ENCODE data around the gene PTPN3. TPM values are rescaled to one million over a fixed set of nuclear protein-coding genes. Genes with fewer than 3 reads are reported as not detected.

The PTPN3 gene
- total and polyA plus RNA-seq, 5 experiments from 2014 or later = not detected

DNA sequence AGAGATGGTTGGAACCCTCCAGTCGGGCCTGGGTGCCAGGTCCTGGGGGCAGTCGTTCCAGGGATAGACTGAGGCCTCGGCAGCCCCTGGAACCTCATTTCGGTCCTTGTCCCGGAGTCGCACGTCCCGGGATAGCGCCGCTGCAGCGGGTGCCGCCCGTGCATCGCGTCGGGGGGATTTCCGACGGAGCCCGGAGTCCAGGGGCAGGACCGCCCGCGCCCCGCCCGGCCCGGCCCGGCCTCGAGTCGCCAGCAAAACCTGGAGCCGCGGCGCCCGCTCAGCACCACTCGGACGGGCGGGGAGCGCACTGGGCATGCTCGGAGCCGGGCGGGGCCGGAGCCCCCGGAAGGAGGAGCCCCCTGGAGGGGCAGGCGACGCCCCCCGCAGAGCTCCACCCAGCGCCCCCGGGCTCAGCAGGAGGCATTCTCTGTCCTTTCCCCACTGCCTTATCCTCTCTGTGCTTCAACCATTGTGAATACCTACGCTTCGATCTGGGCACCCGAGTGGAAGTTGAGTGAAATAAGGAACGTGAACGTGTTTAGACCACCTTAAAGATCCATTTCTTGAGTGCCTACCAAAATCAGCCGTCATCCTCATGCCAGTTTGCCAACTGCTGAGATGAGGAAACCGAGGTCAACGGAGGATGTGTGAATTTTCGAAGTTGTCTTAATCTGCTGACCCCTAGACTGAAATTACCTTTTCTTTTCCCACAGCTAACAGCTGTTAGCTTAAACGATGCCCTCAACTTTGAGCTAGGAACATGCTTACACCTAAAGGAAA, 1.7 kb upstream of the PTPN3 start:
- peaks cover 0 to 9% (median 6%) of the 10 kb centered on the region in 4 donors for H3K4me1 Mint-ChIP-seq

DNA sequence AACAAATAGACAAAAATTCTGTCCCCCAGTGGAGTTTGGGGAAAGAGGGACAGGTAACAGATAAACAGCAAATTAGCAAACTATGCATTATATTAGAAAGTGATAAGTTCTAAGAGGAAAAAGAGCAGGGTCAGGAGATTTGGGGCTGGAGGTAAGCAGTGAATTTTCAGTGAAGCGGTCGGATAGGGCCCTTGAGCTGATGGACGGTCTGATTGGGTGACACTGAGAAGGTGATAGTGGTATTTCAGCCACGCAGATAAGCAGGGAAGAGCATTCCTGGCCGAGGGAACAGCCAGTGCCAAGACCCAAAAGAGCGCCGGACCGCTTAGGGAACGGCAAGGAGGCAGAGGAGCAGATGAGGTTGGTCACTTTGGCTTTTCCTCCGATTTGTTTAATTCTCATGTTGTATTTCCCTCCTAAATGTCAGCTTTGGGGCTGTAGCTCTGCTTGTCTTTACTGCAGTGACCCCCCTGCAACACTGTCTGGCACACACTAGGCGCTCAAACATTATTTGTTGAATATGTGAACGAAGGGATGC, 1.1 kb upstream of the PTPN3 start:
- Mint-ChIP-seq H3K27ac (peak overlapping the region in 1 of 10 donors; percentile 60), H3K4me3 (peak overlapping the region in 2 of 10 donors; percentile 17 to 53), H3K36me3 (peaks cover 0 to 6% (median 0%) of the 10 kb centered on the region in 3 donors), H3K9me3 (peaks cover 0 to 9% (median 0%) of the 10 kb centered on the region in 9 donors), H3K4me1 (peaks cover 0 to 9% (median 6%) of the 10 kb centered on the region in 4 donors), H3K27me3 (peaks cover 40 to 77% (median 56%) of the 10 kb centered on the region in 5 donors)
- POLR2A ChIA-PET = no interaction called here
- DNase-seq (no peak), ATAC-seq (no peak)

More for the DNA sequence above, 1.7 kb upstream of the PTPN3 start:
- Mint-ChIP-seq H3K9me3 (peaks cover 0 to 9% (median 0%) of the 10 kb centered on the region in 9 donors), H3K4me3 (peak overlapping the region in 1 of 10 donors; percentile 22), H3K27ac (no peak overlapping the region), H3K27me3 (peaks cover 37 to 70% (median 56%) of the 10 kb centered on the region in 5 donors), H3K36me3 (peaks cover 0 to 6% (median 0%) of the 10 kb centered on the region in 3 donors)
- no peak for ATAC-seq
- POLR2A ChIA-PET = no interaction called here
- DNase-seq = no peak

DNA sequence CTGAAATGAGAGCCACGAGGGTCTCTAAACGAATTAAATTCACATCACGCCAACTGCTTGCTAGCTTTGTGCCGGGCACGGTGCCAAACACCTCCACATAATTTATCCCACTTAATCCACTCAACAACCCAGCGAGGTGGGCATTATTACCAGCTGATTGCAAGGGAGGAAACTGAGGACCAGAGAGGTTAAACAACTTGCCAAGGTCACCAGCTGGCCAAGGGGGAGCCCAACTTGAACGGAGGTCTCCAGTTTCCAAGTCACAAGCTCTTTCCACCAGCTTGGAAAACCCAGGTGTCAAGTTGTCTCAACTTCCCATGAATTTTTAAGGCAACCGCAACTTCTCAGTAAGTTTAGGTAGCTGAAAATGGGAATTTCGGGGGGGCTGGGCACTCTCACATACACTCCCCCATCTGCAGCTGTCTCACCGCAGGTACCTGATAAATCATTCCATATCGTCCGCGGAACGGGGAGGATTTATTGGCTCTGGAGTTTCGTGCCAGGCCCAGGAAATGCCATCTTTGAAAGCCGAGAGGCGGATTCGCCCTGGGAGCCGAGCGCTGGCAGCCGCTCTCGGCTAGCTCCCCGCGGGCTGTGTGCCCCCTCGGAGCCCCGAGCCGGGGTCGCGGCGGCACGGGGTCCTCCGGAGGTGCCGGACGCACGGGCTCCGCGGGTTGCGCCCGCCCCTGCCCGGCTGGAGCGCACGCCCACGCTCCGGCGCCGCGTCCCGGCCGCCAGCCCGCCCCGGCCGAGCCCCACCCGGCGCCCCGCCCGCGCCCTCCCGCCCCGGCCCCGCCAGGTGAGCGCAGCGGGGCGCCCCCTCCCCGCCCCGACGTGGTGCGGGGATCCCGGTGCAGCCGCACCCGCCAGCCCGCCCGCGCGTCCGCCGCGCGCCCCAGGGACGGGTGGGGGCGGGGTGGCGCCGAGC, 617 bp downstream of the PTPN3 start:
- peaks cover 0 to 7% (median 0%) of the 10 kb centered on the region in 9 donors for H3K9me3 Mint-ChIP-seq
- no peak for ATAC-seq
- no peak overlapping the region for H3K27ac Mint-ChIP-seq
- POLR2A ChIA-PET = no interaction called here
- H3K4me1 Mint-ChIP-seq = peaks cover 0 to 9% (median 6%) of the 10 kb centered on the region in 4 donors
- H3K27me3 Mint-ChIP-seq = peaks cover 38 to 73% (median 47%) of the 10 kb centered on the region in 5 donors
- H3K4me3 Mint-ChIP-seq = no peak overlapping the region
- no peak for DNase-seq
- H3K36me3 Mint-ChIP-seq = peaks cover 0 to 6% (median 0%) of the 10 kb centered on the region in 3 donors

DNA sequence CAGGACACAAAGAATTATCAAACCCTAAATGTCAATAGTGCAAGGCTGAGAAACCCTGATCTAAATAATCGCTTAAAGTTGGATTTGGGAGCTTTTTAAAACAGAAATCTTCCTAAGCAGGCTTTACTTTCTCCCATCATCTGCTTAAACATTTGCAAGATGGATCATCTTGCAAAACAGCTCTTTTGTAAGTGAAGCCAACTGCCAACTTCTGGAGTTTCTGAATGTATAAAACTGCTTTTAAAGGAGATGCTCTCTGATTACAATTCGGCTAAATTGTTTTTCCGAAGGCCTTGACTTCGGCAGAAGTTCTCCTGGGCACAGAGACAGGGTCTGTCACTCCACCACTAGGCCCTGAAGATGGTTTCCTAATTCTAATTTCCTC, 1.3 kb downstream of the PTPN3 start:
- Mint-ChIP-seq H3K4me3 (no peak overlapping the region), H3K9me3 (peaks cover 0 to 7% (median 0%) of the 10 kb centered on the region in 9 donors), H3K27ac (no peak overlapping the region), H3K27me3 (peaks cover 36 to 67% (median 46%) of the 10 kb centered on the region in 5 donors), H3K4me1 (peaks cover 0 to 9% (median 6%) of the 10 kb centered on the region in 4 donors), H3K36me3 (peaks cover 0 to 6% (median 0%) of the 10 kb centered on the region in 3 donors)
- DNase-seq (no peak), ATAC-seq (no peak)
- POLR2A ChIA-PET = no interaction called here

DNA sequence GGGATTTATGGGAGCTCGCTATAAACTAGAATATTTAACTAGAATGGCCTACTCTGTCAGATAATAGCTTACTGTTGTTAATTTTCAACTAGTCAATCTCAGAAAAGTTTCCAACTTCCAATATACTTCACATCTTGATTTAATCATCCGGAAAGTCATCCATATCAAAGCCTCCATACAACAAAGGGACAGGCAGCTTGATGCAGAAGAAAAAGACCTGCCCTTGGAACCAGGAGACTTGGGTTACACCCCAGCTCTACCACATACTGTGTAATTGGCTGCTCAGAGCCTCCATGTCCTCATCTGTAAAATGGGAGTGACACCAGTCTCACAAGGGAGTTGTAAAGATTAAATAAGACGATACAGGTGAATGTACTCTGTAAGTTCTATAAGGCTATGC, 1.9 kb downstream of the PTPN3 start:
- peaks cover 0 to 6% (median 0%) of the 10 kb centered on the region in 3 donors for H3K36me3 Mint-ChIP-seq
- peaks cover 33 to 61% (median 43%) of the 10 kb centered on the region in 5 donors for H3K27me3 Mint-ChIP-seq
- H3K27ac Mint-ChIP-seq = no peak overlapping the region
- peaks cover 0 to 7% (median 0%) of the 10 kb centered on the region in 9 donors for H3K9me3 Mint-ChIP-seq
- POLR2A ChIA-PET = no interaction called here
- peaks cover 0 to 9% (median 6%) of the 10 kb centered on the region in 4 donors for H3K4me1 Mint-ChIP-seq
- DNase-seq (no peak), ATAC-seq (no peak)
- no peak overlapping the region for H3K4me3 Mint-ChIP-seq

DNA sequence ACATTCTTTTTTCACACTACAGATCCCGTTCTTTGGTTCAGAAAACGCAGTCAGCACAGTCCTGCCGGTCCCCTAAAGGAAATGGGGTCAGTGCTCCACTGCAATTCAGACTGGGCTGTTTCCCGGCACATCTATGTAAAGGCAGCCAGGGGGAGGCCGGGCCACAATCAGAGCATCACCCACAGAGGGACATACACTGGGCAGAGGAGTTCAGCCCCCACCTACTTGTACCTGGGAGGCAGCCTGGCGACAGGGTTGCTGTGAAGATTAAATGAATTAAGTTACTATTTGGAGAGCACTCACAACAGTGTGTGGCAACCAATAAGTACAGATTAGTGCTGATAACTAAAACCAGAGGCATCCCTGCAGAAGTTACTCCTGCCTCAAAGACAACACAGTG, 4.5 kb downstream of the PTPN3 start:
- POLR2A ChIA-PET = no interaction called here
- H3K9me3 Mint-ChIP-seq = peaks cover 0 to 2% (median 0%) of the 10 kb centered on the region in 9 donors

DNA sequence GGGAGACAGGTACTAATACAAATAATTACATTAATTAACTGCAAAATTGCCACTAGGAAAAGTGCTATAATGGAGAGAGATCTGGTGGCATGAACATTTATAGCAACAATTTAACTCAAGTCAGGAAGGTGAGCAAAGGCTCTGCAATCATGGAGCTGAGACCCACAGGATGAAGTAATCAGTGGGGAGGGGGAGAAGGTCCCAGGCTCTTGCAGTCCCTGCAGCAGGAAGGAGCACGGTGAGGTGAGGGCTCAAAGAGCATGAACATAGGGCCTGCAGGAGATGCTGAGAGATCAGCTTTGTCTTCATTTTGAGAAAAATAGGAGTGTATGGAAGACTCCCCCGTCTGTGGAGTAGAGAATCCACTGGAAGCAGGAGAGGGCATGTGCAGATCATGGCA, 6.5 kb downstream of the PTPN3 start:
- H3K4me3 Mint-ChIP-seq = no peak overlapping the region
- POLR2A ChIA-PET = no interaction called here
- H3K27ac Mint-ChIP-seq = no peak overlapping the region
- peaks cover 12 to 37% (median 24%) of the 10 kb centered on the region in 5 donors for H3K27me3 Mint-ChIP-seq
- H3K4me1 Mint-ChIP-seq = no peaks in the 10 kb centered on the region
- ATAC-seq (no peak), DNase-seq (no peak)
- no peaks in the 10 kb centered on the region for H3K36me3 Mint-ChIP-seq
- no peaks in the 10 kb centered on the region for H3K9me3 Mint-ChIP-seq

More for the DNA sequence above, 4.5 kb downstream of the PTPN3 start:
- Mint-ChIP-seq H3K27ac (no peak overlapping the region), H3K4me1 (peaks cover 0 to 2% (median 1%) of the 10 kb centered on the region in 4 donors), H3K27me3 (peaks cover 18 to 42% (median 28%) of the 10 kb centered on the region in 5 donors), H3K36me3 (no peaks in the 10 kb centered on the region), H3K4me3 (no peak overlapping the region)
- ATAC-seq (no peak), DNase-seq (no peak)

DNA sequence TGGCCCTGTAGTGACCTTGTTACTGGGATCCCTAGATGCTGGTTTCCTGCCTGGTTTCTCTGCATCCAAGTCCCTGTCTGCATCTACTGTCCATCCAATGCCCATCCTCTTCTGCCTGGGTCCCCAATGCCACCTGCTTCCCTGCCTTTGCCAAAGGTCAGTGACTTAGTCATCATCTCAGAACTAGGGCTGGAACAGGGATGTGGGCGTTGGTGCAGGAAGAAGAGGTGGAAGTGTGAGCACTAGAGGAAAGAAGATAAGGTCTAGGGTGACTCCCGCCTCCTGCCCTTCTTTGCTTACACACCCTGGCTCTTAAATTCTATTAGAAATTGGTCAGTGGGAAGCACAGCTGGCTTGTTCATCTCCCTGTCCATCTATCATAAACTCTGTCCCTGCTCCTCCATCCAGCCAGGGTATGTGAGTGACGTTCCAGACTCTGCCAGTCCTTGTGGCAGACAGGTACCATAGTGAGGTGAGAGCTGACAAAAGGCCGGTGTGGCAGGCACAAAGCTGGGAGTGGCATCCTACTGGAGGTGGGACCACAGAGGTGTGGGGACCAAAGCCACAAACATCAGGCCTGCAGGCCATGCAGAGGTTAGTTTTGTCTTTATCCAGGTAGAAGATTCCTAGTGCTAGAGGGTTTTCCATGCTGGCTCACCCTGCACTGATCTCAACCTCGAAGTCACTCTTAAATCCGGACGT, 9.2 kb downstream of the PTPN3 start:
- POLR2A ChIA-PET = no interaction called here
- Mint-ChIP-seq H3K4me1 (no peaks in the 10 kb centered on the region), H3K36me3 (no peaks in the 10 kb centered on the region), H3K27ac (no peak overlapping the region), H3K4me3 (no peak overlapping the region), H3K9me3 (peaks cover 0 to under 1% (median 0%) of the 10 kb centered on the region in 9 donors), H3K27me3 (peaks cover 5 to 34% (median 16%) of the 10 kb centered on the region in 5 donors)
- no peak for ATAC-seq
- DNase-seq = no peak

DNA sequence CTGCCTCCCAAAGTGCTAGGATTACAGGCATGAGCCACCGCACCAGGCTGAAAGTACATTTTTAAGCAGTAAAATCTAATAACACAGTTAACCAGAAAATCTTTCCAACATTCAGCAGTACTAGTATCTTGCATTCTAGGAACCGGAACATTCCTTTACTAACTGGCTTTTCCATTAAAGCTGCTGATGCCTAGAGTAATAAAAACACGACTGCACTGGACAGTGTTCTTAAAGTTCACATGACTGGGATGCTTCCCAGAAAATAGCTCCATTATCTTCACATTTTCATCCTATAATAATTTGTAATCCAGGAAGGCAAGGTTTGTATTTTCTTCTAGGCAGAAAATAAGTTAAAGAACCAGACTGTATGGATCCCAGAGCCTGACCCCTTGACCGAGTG, 9.8 kb downstream of the PTPN3 start:
- no peak overlapping the region for H3K27ac Mint-ChIP-seq
- POLR2A ChIA-PET = no interaction called here
- no peak for ATAC-seq
- H3K36me3 Mint-ChIP-seq = no peaks in the 10 kb centered on the region
- no peak overlapping the region for H3K4me3 Mint-ChIP-seq
- peaks cover 0 to 1% (median 0%) of the 10 kb centered on the region in 9 donors for H3K9me3 Mint-ChIP-seq
- H3K27me3 Mint-ChIP-seq = peaks cover 8 to 34% (median 19%) of the 10 kb centered on the region in 5 donors
- DNase-seq = no peak
- H3K4me1 Mint-ChIP-seq = no peaks in the 10 kb centered on the region

DNA sequence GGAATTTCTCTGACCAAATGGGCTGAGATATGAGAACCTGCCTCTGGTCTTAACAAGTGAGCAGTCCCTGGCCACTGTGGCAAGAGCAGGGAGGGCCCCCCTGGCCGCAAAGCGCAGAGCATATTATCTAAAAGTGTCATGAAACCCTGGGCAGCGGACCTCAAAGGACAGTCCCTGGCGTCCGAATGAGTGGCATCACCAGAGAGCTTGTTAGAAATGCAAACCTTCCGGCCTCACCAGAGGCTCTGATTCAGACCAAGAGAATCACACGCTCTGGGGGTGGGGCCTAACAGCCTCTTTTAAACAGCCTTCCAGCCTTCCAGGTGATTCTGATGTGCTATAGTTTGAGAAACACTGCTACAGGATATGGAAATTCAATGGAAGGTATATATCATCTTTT, 10.9 kb downstream of the PTPN3 start:
- H3K4me3 Mint-ChIP-seq = no peak overlapping the region
- H3K36me3 Mint-ChIP-seq = no peaks in the 10 kb centered on the region
- ATAC-seq (no peak), DNase-seq (no peak)
- H3K27me3 Mint-ChIP-seq = peaks cover 10 to 42% (median 21%) of the 10 kb centered on the region in 5 donors
- no peaks in the 10 kb centered on the region for H3K4me1 Mint-ChIP-seq
- H3K27ac Mint-ChIP-seq = no peak overlapping the region
- peaks cover 0 to 1% (median 0%) of the 10 kb centered on the region in 9 donors for H3K9me3 Mint-ChIP-seq
- POLR2A ChIA-PET = no interaction called here

DNA sequence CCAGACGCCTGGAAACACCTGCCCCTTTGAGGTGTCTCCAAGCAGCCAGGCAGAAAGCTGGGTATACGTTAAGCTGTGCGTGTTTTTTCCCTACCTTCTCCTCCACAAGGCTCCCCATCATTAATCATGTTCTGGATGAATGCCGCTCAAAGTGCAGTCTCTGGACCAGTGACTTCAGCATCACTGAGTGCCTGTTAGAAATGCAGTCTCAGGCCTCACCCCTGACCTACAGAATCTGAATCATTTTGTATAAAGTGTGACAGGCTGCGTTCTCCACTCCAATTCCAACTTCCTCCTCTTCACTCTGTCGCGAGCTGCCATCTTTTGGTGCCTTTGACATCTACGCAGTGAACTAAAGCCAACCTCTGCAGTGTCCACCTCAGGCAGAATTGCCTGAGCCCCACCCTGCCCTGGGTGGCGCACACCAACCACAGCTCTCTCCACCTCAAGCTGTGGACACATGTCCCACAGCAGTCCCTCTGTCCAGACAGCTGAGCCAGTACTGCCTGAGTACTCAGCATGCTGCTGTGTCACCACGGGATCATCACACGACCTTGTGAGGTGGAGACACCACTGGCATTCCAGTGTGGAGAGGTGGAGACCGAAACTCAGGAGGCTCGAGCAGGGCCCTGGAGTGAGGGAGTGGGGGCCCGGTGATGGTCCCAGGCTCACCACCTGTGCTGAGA, 14.2 kb downstream of the PTPN3 start:
- Mint-ChIP-seq H3K27me3 (peaks cover 13 to 54% (median 20%) of the 10 kb centered on the region in 5 donors), H3K27ac (peak overlapping the region in 1 of 10 donors; percentile 25)

More for the DNA sequence above, 14.2 kb downstream of the PTPN3 start:
- H3K4me3 Mint-ChIP-seq = no peak overlapping the region
- H3K36me3 Mint-ChIP-seq = no peaks in the 10 kb centered on the region
- H3K4me1 Mint-ChIP-seq = no peaks in the 10 kb centered on the region
- POLR2A ChIA-PET = no interaction called here
- H3K9me3 Mint-ChIP-seq = peaks cover 0 to 4% (median 0%) of the 10 kb centered on the region in 9 donors
- DNase-seq (no peak), ATAC-seq (no peak)
